Liver (tissue), 9 donors: ENCODE measurements around the gene TICAM2. TPM values are rescaled to one million over a fixed set of nuclear protein-coding genes. Genes with fewer than 3 reads are reported as not detected.

Experiments used
- DNase-seq: peaks from one replicate; pipeline ENCODE4 v3.0.0-alpha.2; 2017; ENCODE audit warnings: low spot score
- H3K27ac ChIP-seq, 2 donors: one replicate each; pipeline ENCODE4 v1.7.0; 2013; ENCODE audit warnings: inconsistent platforms in 2 of 2, low read length in 2 of 2, control low read depth in 1 of 2, low read depth in 1 of 2, mild to moderate bottlenecking in 1 of 2
- H3K27me3 ChIP-seq, 4 donors: one replicate each; pipeline versions ENCODE4 v1.6.1 to v1.7.0; 2013; ENCODE audit warnings: low read length in 3 of 4, inconsistent platforms in 1 of 4, mild to moderate bottlenecking in 1 of 4, moderate library complexity in 1 of 4; ENCODE audit not compliant: control insufficient read depth in 4 of 4, insufficient read depth in 4 of 4
- H3K36me3 ChIP-seq, 4 donors: one replicate each; pipeline versions ENCODE4 v1.6.1 to v1.7.0; 2013; ENCODE audit warnings: low read length in 3 of 4, mild to moderate bottlenecking in 3 of 4, low read depth in 1 of 4, moderate library complexity in 1 of 4; ENCODE audit not compliant: control insufficient read depth in 4 of 4, insufficient read depth in 3 of 4
- H3K4me1 ChIP-seq, 4 donors: one replicate each; pipeline versions ENCODE4 v1.6.1 to v1.7.0; 2013; ENCODE audit warnings: low read length in 3 of 4, mild to moderate bottlenecking in 3 of 4, moderate library complexity in 1 of 4; ENCODE audit not compliant: control insufficient read depth in 4 of 4, insufficient read depth in 4 of 4
- H3K4me3 ChIP-seq, 3 donors: one replicate each; pipeline versions ENCODE4 v1.6.1 to v1.7.0; 2013; ENCODE audit warnings: low read length in 3 of 3, control low read depth in 1 of 3, low read depth in 1 of 3, mild to moderate bottlenecking in 1 of 3
- H3K9ac ChIP-seq, 2 donors: one replicate each; pipeline ENCODE4 v1.7.0; 2013; ENCODE audit warnings: low read length in 2 of 2, mild to moderate bottlenecking in 2 of 2, moderate library complexity in 2 of 2, control low read depth in 1 of 2, low read depth in 1 of 2
- H3K9me3 ChIP-seq, 4 donors: one replicate each; pipeline versions ENCODE4 v1.6.1 to v1.7.0; 2013; ENCODE audit warnings: low read length in 3 of 4; ENCODE audit not compliant: control insufficient read depth in 4 of 4
- ATF3 ChIP-seq: IDR thresholded peaks from 2 replicates; pipeline ENCODE4 v1.6.1; 2016; ENCODE audit warnings: antibody characterized with exemption
- CTCF ChIP-seq: fragments of 150-350 bp; IDR thresholded peaks from 2 replicates; pipeline ENCODE4 v1.5.1; 2017; ENCODE audit warnings: improper control_type of control experiment, low read depth, low read length; ENCODE audit not compliant: missing input control
- EGR1 ChIP-seq, 2 donors: IDR thresholded peaks; 2 replicates each; pipeline ENCODE4 v1.6.1; 2016 to 2018; ENCODE audit warnings: antibody characterized with exemption in 2 of 2, low read depth in 2 of 2
- FOXA1 ChIP-seq: IDR thresholded peaks from 2 replicates; pipeline ENCODE4 v1.6.1; 2016; ENCODE audit warnings: antibody characterized with exemption
- GABPA ChIP-seq, 2 donors: IDR thresholded peaks in 1 of 2; conservative IDR thresholded peaks in 1 of 2; 2 replicates each; pipeline ENCODE4 v1.6.1; 2016; ENCODE audit warnings: antibody characterized with exemption in 2 of 2, mild to moderate bottlenecking in 1 of 2, moderate library complexity in 1 of 2
- HNF4A ChIP-seq, 2 donors: conservative IDR thresholded peaks; 2 replicates each; pipeline ENCODE4 v1.6.1; 2016; ENCODE audit warnings: antibody characterized with exemption in 2 of 2, mild to moderate bottlenecking in 2 of 2
- HNF4G ChIP-seq: IDR thresholded peaks from 2 replicates; pipeline ENCODE4 v1.6.1; 2016; ENCODE audit warnings: antibody characterized with exemption
- JUND ChIP-seq, 2 donors: IDR thresholded peaks; 2 replicates each; pipeline ENCODE4 v1.6.1; 2016; ENCODE audit warnings: antibody characterized with exemption in 2 of 2
- MAX ChIP-seq: IDR thresholded peaks from 2 replicates; pipeline ENCODE4 v1.6.1; 2016; ENCODE audit warnings: antibody characterized with exemption
- NR2F2 ChIP-seq: IDR thresholded peaks from 2 replicates; pipeline ENCODE4 v1.6.1; 2016; ENCODE audit warnings: antibody characterized with exemption
- RAD21 ChIP-seq, 2 donors: IDR thresholded peaks; 2 replicates each; pipeline ENCODE4 v1.6.1; 2016; ENCODE audit warnings: antibody characterized with exemption in 2 of 2, mild to moderate bottlenecking in 2 of 2
- REST ChIP-seq: IDR thresholded peaks from 2 replicates; pipeline ENCODE4 v1.6.1; 2016; ENCODE audit warnings: antibody characterized with exemption, mild to moderate bottlenecking
- RXRA ChIP-seq, 2 donors: IDR thresholded peaks; 2 replicates each; pipeline ENCODE4 v1.6.1; 2017 to 2018; ENCODE audit warnings: antibody characterized with exemption in 2 of 2, mild to moderate bottlenecking in 1 of 2
- SP1 ChIP-seq: IDR thresholded peaks from 2 replicates; pipeline ENCODE4 v1.6.1; 2018; ENCODE audit warnings: antibody characterized with exemption, mild to moderate bottlenecking
- TAF1 ChIP-seq: conservative IDR thresholded peaks from 2 replicates; pipeline ENCODE4 v1.6.1; 2016; ENCODE audit warnings: antibody characterized with exemption, mild to moderate bottlenecking
- YY1 ChIP-seq: IDR thresholded peaks from 2 replicates; pipeline ENCODE4 v1.6.1; 2016; ENCODE audit warnings: antibody characterized with exemption, mild to moderate bottlenecking
- ZBTB33 ChIP-seq: IDR thresholded peaks from 2 replicates; pipeline ENCODE4 v1.6.1; 2016; ENCODE audit warnings: antibody characterized with exemption
- WGBS: extraction: QIAGEN DNeasy Blood & Tissue Kit; methylation state at CpG from one replicate; pipeline ENCODE4 v1.1.7; 2013; 5-methylcytosine and 5-hydroxymethylcytosine counted together
- polyA plus RNA-seq, 2 donors: library from polyadenylated mRNA; stranded (reverse) in 1 of 2; unstranded in 1 of 2; fragments of 200-250 nt in 1 of 2; fragments of >200 nt in 1 of 2; fragmentation: Nextera tagmentation in 1 of 2; extraction: Ambion mirVana in 1 of 2; gene quantifications; one replicate each; pipeline versions ENCODE4 v1.2.1 to v1.2.3, GENCODE V29; 2013 to 2015
- total RNA-seq, 2 donors: library from RNA; depleted of rRNA; stranded (reverse); fragments of >200 nt; gene quantifications; one replicate each; pipeline ENCODE4 v1.2.3, GENCODE V29; 2014
- donor health status: healthy.
- donor health status: healthy.
- donor health status: healthy.
- donor health status: healthy.
- donor health status: healthy.

Gene TICAM2
- total and polyA plus RNA-seq, 4 donors: 0.50 to 1.5 (median 0.95) TPM

- no peak for TF ChIP-seq ATF3
- TF ChIP-seq SP1: peak; percentile 33
- peak; percentile 10 to 31 for TF ChIP-seq HNF4A (conservative IDR thresholded peaks at IDR 0.05)
- TF ChIP-seq GABPA (IDR thresholded peaks at IDR 0.05 in 1 of 2, conservative IDR thresholded peaks at IDR 0.05 in 1 of 2): no peak
- peak; percentile 27 to 60 for TF ChIP-seq RAD21 (IDR thresholded peaks at IDR 0.05)
- no peak for DNase-seq
- Histone ChIP-seq H3K27ac (peak overlapping the region; percentile 24 to 44), H3K9me3 (no peaks in the 10 kb centered on the region), H3K4me1 (peaks cover 2 to 21% (median 8%) of the 10 kb centered on the region in 4 donors), H3K4me3 (no peak overlapping the region), H3K27me3 (no peaks in the 10 kb centered on the region), H3K36me3 (no peaks in the 10 kb centered on the region), H3K9ac (no peak overlapping the region)
- WGBS: 58% methylated on average over 1 of the region's 1 CpG
Observed at GRCh38 chr5:115639377-115639776, 37.1 kb upstream of the TICAM2 start.

GRCh38 chr5:115637507-115637906, 35.2 kb upstream of the TICAM2 start:
- 92% methylated on average over 4 of the region's 4 CpGs for WGBS
- H3K27ac ChIP-seq: no peak overlapping the region
- H3K9ac ChIP-seq: peak overlapping the region in 1 of 2 donors; percentile 5
- no peaks in the 10 kb centered on the region for H3K27me3 ChIP-seq
- H3K9me3 ChIP-seq: no peaks in the 10 kb centered on the region
- no peaks in the 10 kb centered on the region for H3K36me3 ChIP-seq
- H3K4me1 ChIP-seq: peaks cover 2 to 31% (median 17%) of the 10 kb centered on the region in 4 donors
- DNase-seq: no peak
- no peak overlapping the region for H3K4me3 ChIP-seq
- TF ChIP-seq ZBTB33: no peak

- H3K27ac ChIP-seq: no peak overlapping the region
- peaks cover 4 to 31% (median 17%) of the 10 kb centered on the region in 4 donors for H3K4me1 ChIP-seq
- no peaks in the 10 kb centered on the region for H3K27me3 ChIP-seq
- H3K36me3 ChIP-seq: no peaks in the 10 kb centered on the region
- H3K9me3 ChIP-seq: no peaks in the 10 kb centered on the region
- DNase-seq: no peak
- no peak overlapping the region for H3K4me3 ChIP-seq
- H3K9ac ChIP-seq: no peak overlapping the region
- WGBS: 95% methylated on average over 1 of the region's 1 CpG
- TF ChIP-seq YY1 (no peak), JUND (IDR thresholded peaks at IDR 0.05) (no peak), RXRA (IDR thresholded peaks at IDR 0.05) (no peak), HNF4G (no peak), HNF4A (conservative IDR thresholded peaks at IDR 0.05) (no peak), REST (no peak), FOXA1 (no peak), CTCF (no peak), NR2F2 (no peak), MAX (no peak), TAF1 (no peak), SP1 (no peak), EGR1 (IDR thresholded peaks at IDR 0.05; ENCODE audit: low read depth in 2 of 2) (no peak)
Observed at GRCh38 chr5:115636008-115636407, 33.7 kb upstream of the TICAM2 start.
